Fibroblast of lung (primary cell): ENCODE data around the gene ADGRF5. TPM values are rescaled to one million over a fixed set of nuclear protein-coding genes. Genes with fewer than 3 reads are reported as not detected.

Experiments used
- DNase-seq, 2 donors: peaks; one replicate each; pipeline versions ENCODE4 v3.0.0 to v3.0.0-alpha.2; 2010; ENCODE audit warnings: low read depth in 2 of 2
- H2AFZ ChIP-seq: 2 replicates; pipeline ENCODE4 v1.5.1; 2012; ENCODE audit warnings: low read length, control low read depth, inconsistent platforms
- H3K27ac ChIP-seq: 2 replicates; pipeline ENCODE4 v1.5.1; 2011; ENCODE audit warnings: low read length, control low read depth; ENCODE audit not compliant: insufficient read depth
- H3K27me3 ChIP-seq: 2 replicates; pipeline ENCODE4 v1.5.1; 2011; ENCODE audit warnings: mild to moderate bottlenecking, low read length; ENCODE audit not compliant: control insufficient read depth, insufficient read depth
- H3K36me3 ChIP-seq: 2 replicates; pipeline ENCODE4 v1.5.1; 2011; ENCODE audit warnings: low read length; ENCODE audit not compliant: control insufficient read depth, insufficient read depth
- H3K4me1 ChIP-seq: 2 replicates; pipeline ENCODE4 v1.5.1; 2011; ENCODE audit warnings: low read length; ENCODE audit not compliant: control insufficient read depth, insufficient read depth; ENCODE audit errors: extremely low read depth
- H3K4me2 ChIP-seq: 2 replicates; pipeline ENCODE4 v1.5.1; 2011; ENCODE audit warnings: low read length, control low read depth; ENCODE audit not compliant: insufficient read depth; ENCODE audit errors: extremely low read depth
- H3K4me3 ChIP-seq, 4 experiments: fragments of 200-600 bp in 1 of 4; sonication (generic) in 1 of 4; replicated peaks in 1 of 4; 2 replicates each; pipeline ENCODE4 v1.5.1; 2011 to 2016; ENCODE audit warnings: low read length in 4 of 4, low read depth in 3 of 4, mild to moderate bottlenecking in 3 of 4, control low read depth in 2 of 4, inconsistent platforms in 1 of 4, mixed read lengths in 1 of 4; ENCODE audit not compliant: insufficient read depth in 1 of 4; ENCODE audit errors: control extremely low read depth in 1 of 4
- H3K79me2 ChIP-seq: 2 replicates; pipeline ENCODE4 v1.5.1; 2012; ENCODE audit warnings: mild to moderate bottlenecking, low read length, inconsistent platforms; ENCODE audit not compliant: control insufficient read depth, insufficient read depth
- H3K9ac ChIP-seq: 2 replicates; pipeline ENCODE4 v1.5.1; 2011; ENCODE audit warnings: mild to moderate bottlenecking, low read length, control low read depth; ENCODE audit not compliant: insufficient read depth
- H3K9me3 ChIP-seq: 2 replicates; pipeline ENCODE4 v1.5.1; 2012; ENCODE audit warnings: low read depth, low read length; ENCODE audit not compliant: control insufficient read depth, insufficient read depth
- H4K20me1 ChIP-seq: 2 replicates; pipeline ENCODE4 v1.5.1; 2011; ENCODE audit warnings: low read length; ENCODE audit not compliant: control insufficient read depth, insufficient read depth; ENCODE audit errors: extremely low read depth
- EZH2 ChIP-seq: IDR thresholded peaks from 2 replicates; pipeline ENCODE4 v1.5.1; 2012; ENCODE audit warnings: low read length, control low read depth, mild to moderate bottlenecking; ENCODE audit errors: missing control alignments
- polyA plus RNA-seq, 2 donors: library from polyadenylated mRNA; depleted of rRNA in 1 of 2; stranded (reverse) in 1 of 2; unstranded in 1 of 2; fragments of >200 nt; gene quantifications; 2 replicates each; pipeline ENCODE4 v1.2.1, GENCODE V29; 2011 to 2012; ENCODE audit warnings: missing spikeins in 1 of 2
- total RNA-seq: library from RNA; depleted of rRNA; stranded (reverse); fragments of >200 nt; gene quantifications from 2 replicates; pipeline ENCODE4 v1.2.1, GENCODE V29; 2014
- TF ChIP-seq, protein P1 (sequence below), 2 donors: IDR thresholded peaks in 1 of 2; conservative IDR thresholded peaks in 1 of 2; 1 replicate in 1 of 2; 2 replicates in 1 of 2; pipeline ENCODE4 v1.5.1; 2011 to 2012; ENCODE audit warnings: low read length in 2 of 2, control low read depth in 1 of 2, inconsistent platforms in 1 of 2, low read depth in 1 of 2, mild to moderate bottlenecking in 1 of 2

ADGRF5 gene
- total and polyA plus RNA-seq, 2 donors (not counting 1 experiment from before 2014, with no cell fraction given): under 0.01 to 19.3 TPM

DNA sequence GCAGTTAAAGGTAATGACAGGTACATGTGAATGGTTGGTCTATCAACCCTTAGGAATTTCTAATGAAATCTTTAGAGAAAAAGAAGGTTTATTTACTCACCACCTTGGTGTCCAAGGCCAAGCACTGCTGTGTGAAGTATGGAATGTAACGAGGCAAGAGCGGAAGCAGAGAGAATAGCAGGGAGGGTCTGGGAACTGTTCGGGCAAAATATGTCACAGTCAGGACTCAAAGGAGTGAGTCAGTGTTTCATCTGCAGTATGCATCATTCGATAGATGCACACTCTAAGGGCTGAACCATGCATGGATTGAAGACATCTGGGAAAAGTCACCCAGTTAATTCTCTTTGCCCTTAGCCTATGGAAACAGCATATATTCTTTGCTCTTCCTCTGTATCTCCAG is 33.2 kb downstream of the ADGRF5 start:
- peak in 1 of 2 donors; percentile 86 for DNase-seq
- Histone ChIP-seq H4K20me1 (no peaks in the 10 kb centered on the region), H3K79me2 (no peaks in the 10 kb centered on the region), H3K27me3 (no peaks in the 10 kb centered on the region), H3K9me3 (no peaks in the 10 kb centered on the region), H3K4me3 (no peak overlapping the region), H3K36me3 (no peaks in the 10 kb centered on the region), H3K4me1 (no peaks in the 10 kb centered on the region), H3K4me2 (no peak overlapping the region), H3K9ac (no peak overlapping the region), H2AFZ (no peak overlapping the region), H3K27ac (no peak overlapping the region)
- TF ChIP-seq EZH2: no peak
- TF ChIP-seq, protein P1, sequence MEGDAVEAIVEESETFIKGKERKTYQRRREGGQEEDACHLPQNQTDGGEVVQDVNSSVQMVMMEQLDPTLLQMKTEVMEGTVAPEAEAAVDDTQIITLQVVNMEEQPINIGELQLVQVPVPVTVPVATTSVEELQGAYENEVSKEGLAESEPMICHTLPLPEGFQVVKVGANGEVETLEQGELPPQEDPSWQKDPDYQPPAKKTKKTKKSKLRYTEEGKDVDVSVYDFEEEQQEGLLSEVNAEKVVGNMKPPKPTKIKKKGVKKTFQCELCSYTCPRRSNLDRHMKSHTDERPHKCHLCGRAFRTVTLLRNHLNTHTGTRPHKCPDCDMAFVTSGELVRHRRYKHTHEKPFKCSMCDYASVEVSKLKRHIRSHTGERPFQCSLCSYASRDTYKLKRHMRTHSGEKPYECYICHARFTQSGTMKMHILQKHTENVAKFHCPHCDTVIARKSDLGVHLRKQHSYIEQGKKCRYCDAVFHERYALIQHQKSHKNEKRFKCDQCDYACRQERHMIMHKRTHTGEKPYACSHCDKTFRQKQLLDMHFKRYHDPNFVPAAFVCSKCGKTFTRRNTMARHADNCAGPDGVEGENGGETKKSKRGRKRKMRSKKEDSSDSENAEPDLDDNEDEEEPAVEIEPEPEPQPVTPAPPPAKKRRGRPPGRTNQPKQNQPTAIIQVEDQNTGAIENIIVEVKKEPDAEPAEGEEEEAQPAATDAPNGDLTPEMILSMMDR (conservative IDR thresholded peaks at IDR 0.05 in 1 of 2, IDR thresholded peaks at IDR 0.05 in 1 of 2; ENCODE audit: low read depth in 1 of 2, low read length in 2 of 2): no peak

DNA sequence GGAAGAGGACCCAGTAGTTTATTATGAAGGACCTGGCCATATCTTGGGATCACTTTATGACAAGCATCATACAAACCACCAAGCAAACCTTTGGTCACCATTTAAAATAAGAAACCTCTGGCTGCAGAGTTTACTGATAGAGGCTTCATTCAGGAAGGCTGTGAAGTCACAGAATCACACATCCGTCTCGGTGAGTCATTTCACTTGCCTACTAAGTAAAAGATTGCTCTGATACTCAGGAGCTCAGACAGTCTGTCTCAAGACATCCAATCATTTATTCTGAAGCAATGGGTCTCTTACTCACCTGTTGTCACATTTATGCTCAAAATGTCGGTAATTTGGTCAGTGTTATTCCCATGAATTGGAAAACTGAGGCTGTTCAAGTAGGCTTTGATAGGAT is 33.7 kb downstream of the ADGRF5 start:
- H3K4me2 ChIP-seq: no peak overlapping the region
- TF ChIP-seq, protein P1 (conservative IDR thresholded peaks at IDR 0.05 in 1 of 2, IDR thresholded peaks at IDR 0.05 in 1 of 2; ENCODE audit: low read depth in 1 of 2, low read length in 2 of 2): no peak
- no peak for TF ChIP-seq EZH2
- no peak overlapping the region for H3K27ac ChIP-seq
- no peaks in the 10 kb centered on the region for H3K4me1 ChIP-seq
- peak in 1 of 2 donors; percentile 84 for DNase-seq
- no peak overlapping the region for H3K9ac ChIP-seq
- no peaks in the 10 kb centered on the region for H3K36me3 ChIP-seq
- H3K79me2 ChIP-seq: no peaks in the 10 kb centered on the region
- no peaks in the 10 kb centered on the region for H4K20me1 ChIP-seq
- H3K9me3 ChIP-seq: no peaks in the 10 kb centered on the region
- no peak overlapping the region for H2AFZ ChIP-seq
- H3K4me3 ChIP-seq: no peak overlapping the region
- no peaks in the 10 kb centered on the region for H3K27me3 ChIP-seq

DNA sequence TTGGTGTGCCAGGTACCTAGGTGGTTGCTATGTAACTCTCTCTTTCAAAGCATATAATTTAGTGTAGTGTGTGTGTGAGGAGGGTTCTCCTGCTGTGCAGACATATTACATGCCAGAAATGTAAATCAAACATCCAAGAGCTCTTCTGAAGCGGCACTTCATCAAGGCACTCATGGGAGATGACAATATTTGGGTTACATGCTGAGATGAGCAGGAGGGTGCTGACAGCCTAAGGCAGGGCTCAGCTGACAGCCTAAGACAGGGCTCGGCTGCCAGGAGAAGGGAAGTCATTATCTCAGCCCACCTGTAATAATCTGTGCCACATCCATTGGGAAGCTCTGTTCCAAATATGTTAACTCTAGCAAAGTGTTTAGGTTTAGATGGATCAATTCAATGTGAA is 39.1 kb downstream of the ADGRF5 start:
- Histone ChIP-seq H3K79me2 (no peaks in the 10 kb centered on the region), H2AFZ (no peak overlapping the region), H3K9ac (no peak overlapping the region), H4K20me1 (no peaks in the 10 kb centered on the region), H3K9me3 (no peaks in the 10 kb centered on the region), H3K27ac (no peak overlapping the region), H3K4me1 (no peaks in the 10 kb centered on the region), H3K4me3 (no peak overlapping the region), H3K4me2 (no peak overlapping the region), H3K27me3 (no peaks in the 10 kb centered on the region), H3K36me3 (no peaks in the 10 kb centered on the region)
- TF ChIP-seq EZH2: no peak
- TF ChIP-seq, protein P1 (conservative IDR thresholded peaks at IDR 0.05 in 1 of 2, IDR thresholded peaks at IDR 0.05 in 1 of 2; ENCODE audit: low read depth in 1 of 2, low read length in 2 of 2): no peak
- no peak for DNase-seq
